ENCODE data around the gene HOXB3.
A peak's percentile ranks its signal among the peaks of the same experiment; 100 is the strongest.

Gene HOXB3

GRCh38 chr17:48505788-48506187 lies 84.3 kb downstream of the HOXB3 start (continued):
- TF ChIP-seq PRDM1 (tag by site-specific recombination; IDR thresholded peaks at IDR 0.05) (no peak), HOXD13 (CRISPR knock-in tag; IDR thresholded peaks at IDR 0.05; ENCODE audit: borderline replicate concordance) (no peak), TCF7L2 (IDR thresholded peaks at IDR 0.05; ENCODE audit: borderline replicate concordance, low read depth, low read length) (no peak), ZNF341 (tag by site-specific recombination; IDR thresholded peaks at IDR 0.05; ENCODE audit: low read depth) (no peak), ZNF133 (tag by site-specific recombination; IDR thresholded peaks at IDR 0.05) (no peak), SP7 (tag by site-specific recombination; IDR thresholded peaks at IDR 0.05) (no peak), ZBTB21 (tag by site-specific recombination; IDR thresholded peaks at IDR 0.05) (0 out of 2 replicates have a peak, but pooled peaks have one; percentile 32), ZSCAN16 (tag by site-specific recombination; IDR thresholded peaks at IDR 0.05) (no peak), ZNF394 (tag by site-specific recombination; IDR thresholded peaks at IDR 0.05; ENCODE audit: borderline replicate concordance) (no peak), PRDM10 (tag by site-specific recombination; IDR thresholded peaks at IDR 0.05) (peak; percentile 50; the same call in 1 of the 2 replicates), ZBTB10 (tag by site-specific recombination; IDR thresholded peaks at IDR 0.05) (no peak), IKZF3 (tag by site-specific recombination; IDR thresholded peaks at IDR 0.05) (no peak), ZNF169 (tag by site-specific recombination; IDR thresholded peaks at IDR 0.05) (no peak)
- TF ChIP-seq, protein P1, sequence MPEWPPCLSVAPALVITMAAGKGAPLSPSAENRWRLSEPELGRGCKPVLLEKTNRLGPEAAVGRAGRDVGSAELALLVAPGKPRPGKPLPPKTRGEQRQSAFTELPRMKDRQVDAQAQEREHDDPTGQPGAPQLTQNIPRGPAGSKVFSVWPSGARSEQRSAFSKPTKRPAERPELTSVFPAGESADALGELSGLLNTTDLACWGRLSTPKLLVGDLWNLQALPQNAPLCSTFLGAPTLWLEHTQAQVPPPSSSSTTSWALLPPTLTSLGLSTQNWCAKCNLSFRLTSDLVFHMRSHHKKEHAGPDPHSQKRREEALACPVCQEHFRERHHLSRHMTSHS (tag by site-specific recombination; IDR thresholded peaks at IDR 0.05), result no peak
- TF ChIP-seq, protein P2, sequence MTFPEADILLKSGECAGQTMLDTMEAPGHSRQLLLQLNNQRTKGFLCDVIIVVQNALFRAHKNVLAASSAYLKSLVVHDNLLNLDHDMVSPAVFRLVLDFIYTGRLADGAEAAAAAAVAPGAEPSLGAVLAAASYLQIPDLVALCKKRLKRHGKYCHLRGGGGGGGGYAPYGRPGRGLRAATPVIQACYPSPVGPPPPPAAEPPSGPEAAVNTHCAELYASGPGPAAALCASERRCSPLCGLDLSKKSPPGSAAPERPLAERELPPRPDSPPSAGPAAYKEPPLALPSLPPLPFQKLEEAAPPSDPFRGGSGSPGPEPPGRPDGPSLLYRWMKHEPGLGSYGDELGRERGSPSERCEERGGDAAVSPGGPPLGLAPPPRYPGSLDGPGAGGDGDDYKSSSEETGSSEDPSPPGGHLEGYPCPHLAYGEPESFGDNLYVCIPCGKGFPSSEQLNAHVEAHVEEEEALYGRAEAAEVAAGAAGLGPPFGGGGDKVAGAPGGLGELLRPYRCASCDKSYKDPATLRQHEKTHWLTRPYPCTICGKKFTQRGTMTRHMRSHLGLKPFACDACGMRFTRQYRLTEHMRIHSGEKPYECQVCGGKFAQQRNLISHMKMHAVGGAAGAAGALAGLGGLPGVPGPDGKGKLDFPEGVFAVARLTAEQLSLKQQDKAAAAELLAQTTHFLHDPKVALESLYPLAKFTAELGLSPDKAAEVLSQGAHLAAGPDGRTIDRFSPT (tag by site-specific recombination; IDR thresholded peaks at IDR 0.05), result no peak
- TF ChIP-seq, protein P3, sequence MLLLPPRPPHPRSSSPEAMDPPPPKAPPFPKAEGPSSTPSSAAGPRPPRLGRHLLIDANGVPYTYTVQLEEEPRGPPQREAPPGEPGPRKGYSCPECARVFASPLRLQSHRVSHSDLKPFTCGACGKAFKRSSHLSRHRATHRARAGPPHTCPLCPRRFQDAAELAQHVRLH (tag by site-specific recombination; IDR thresholded peaks at IDR 0.05), result no peak
- TF ChIP-seq, protein P4, sequence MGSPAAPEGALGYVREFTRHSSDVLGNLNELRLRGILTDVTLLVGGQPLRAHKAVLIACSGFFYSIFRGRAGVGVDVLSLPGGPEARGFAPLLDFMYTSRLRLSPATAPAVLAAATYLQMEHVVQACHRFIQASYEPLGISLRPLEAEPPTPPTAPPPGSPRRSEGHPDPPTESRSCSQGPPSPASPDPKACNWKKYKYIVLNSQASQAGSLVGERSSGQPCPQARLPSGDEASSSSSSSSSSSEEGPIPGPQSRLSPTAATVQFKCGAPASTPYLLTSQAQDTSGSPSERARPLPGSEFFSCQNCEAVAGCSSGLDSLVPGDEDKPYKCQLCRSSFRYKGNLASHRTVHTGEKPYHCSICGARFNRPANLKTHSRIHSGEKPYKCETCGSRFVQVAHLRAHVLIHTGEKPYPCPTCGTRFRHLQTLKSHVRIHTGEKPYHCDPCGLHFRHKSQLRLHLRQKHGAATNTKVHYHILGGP (tag by site-specific recombination; IDR thresholded peaks at IDR 0.05), result no peak

Data from HEK293 (cell line).